NCI-H69 (cell line): ENCODE data around the gene APLP1.
A peak's percentile ranks its signal among the peaks of the same experiment; 100 is the strongest.
"Not testable (repeated sequence)": the region's sequence is repeated elsewhere in the genome, so short reads cannot be mapped to it uniquely, and the experiment has no call there.

Experiments used
- DNase-seq: peaks from one replicate; lab custom pipeline; 2025; lab: John Stamatoyannopoulos, UW

APLP1 gene

GRCh38 chr19:35868172-35868822 is at the start of gene APLP1:
Gene APLP1 (plus strand): TSS chr19:35868574. CDS start chr19:35868637, 63 bp downstream.
- DNase-seq: peak; percentile 88

GRCh38 chr19:35822579-35822978 is 45.8 kb upstream of the APLP1 start:
- DNase-seq: no peak

GRCh38 chr19:35824150-35824549 is 44.2 kb upstream of the APLP1 start:
- no peak for DNase-seq

- DNase-seq: no peak
Observed at GRCh38 chr19:35828692-35829301, 39.6 kb upstream of the APLP1 start.

GRCh38 chr19:35830986-35831385 is 37.4 kb upstream of the APLP1 start:
- DNase-seq: no peak

DNA sequence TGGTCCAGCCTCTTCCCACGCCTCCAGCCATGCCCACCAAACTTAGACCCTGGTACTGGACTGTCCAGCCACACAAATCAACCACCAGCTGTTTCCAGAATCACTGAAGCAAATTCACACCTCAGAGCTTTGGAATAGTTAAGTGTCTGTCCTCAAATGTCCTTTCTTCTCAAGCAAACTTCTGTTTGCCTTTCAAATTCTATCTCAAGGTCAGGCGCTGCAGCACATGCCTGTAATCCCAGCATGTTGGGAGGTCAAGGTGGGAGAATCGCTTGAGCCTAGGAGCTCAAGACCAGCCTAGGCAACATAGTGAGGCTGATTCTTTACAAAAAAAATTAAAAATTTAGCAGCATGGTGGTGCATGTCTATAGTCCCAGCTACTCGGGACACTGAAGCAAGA is 36.3 kb upstream of the APLP1 start:
- no peak for DNase-seq

- no peak for DNase-seq
Observed at GRCh38 chr19:35833972-35834371, 34.4 kb upstream of the APLP1 start.

DNA sequence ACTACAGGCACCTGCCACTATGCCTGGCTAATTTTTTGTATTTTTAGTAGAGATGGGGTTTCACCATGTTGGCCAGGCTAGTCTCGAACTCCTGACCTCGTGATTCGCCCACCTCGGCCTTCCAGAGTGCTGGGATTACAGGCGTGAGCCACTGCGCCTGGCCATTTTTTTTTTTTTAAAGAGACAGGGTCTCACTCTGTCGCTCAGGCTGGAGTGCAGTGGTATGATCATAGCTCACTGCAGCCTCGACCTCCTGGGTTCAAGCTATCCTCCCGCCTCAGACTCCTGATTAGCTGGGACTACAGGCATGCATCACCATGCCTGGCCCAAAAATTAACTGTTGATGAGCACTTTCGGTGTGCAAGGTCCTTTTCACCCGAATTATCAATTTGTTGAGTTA is 32.3 kb upstream of the APLP1 start:
- not testable (repeated sequence) for DNase-seq

DNA sequence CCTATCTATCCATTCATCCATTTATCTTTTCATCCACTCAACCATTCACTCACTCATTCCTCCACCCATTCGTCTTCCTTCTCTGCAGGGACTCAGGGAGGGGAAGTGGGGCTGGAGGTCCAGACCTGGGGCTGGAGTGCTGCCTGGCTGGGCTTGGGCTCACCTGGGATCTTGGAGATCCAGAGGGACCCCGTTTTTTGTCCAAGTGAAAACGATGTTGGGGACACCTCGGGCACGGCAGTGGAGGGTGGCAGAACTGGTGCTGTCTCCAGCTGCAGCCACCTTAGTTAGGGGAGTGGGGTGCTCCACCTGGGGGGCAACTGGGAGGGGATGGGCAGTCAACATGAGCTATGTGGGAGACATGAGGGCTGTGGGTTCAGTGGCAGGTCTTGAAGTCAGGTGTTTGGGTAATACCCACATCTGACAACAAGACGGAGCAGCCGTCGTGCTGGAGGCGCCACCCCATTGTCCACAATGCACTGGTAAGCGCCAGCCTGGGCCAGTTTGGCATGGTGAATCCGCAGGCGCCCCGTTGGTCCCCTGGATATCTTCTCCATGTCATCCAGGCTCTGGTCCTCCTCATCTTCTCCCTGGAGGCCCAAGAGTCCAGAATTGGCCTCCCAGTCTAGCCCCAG is 26.3 kb upstream of the APLP1 start:
- DNase-seq: no peak

DNA sequence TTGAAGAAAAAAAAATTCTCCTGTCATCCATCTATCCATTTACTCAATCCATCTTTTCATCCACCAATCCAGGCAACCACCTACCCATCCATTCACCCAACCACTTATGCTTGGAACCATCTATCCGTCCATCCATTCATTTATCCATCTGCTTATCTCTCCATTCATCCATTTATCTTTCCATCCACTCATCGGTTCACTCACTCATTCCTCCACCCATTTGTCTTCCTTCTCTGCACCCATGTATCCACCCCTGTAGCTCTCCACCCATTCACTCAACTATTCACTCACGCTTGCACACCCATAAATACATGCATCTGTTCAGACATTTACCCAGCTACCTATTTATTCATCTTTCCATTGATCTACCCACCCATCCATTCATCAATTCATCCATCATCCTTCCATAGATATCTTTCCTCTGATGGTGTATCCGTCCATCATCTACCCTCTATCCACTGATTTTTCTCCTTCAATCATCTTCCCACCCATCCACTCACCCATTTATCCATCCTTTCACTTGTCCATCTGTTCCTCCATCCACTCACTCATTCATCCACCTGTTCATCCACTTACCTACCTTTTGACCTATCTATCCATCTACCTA is 25.6 kb upstream of the APLP1 start:
- no peak for DNase-seq

DNA sequence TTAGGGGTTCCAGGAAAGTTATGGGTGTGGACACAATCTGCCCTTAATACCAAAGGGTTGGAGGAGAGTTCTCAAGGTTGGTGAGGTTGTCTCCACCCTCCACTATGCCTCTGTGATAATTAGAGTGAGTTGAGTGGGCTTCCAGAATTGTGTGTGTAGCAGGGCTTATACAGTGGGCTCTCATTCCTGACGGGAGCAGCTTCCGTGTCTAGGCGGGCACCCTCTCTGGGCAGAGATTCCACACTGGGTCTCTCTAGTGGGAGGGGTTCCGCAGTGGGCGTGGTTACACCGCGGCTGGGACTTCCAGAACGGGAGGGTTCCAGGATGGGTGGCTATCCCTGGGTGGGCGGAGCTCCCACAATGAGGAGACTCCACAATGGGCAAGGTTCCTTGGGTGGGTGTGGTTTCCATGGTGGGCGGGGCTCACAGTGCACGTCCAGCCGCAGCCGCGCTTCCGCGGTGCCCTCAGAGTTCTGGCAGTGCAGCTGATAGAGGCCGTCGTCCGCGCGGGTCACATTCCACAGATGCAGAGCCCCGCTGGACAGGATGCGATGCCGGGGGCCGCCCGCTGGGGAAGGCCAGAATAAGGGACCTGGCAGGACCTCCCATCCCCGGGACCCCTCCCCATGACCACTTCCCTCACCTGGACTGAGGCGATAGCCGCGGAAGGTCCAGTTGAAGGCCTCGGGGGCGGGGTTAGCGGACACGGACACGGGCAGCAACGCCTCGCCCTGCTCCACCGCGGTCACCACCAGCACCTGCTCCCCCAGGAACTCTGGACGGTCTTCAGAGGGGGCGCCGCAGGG is 24.5 kb upstream of the APLP1 start:
- DNase-seq: peak; percentile 15

GRCh38 chr19:35844482-35845214 is 23.7 kb upstream of the APLP1 start:
- no peak for DNase-seq

DNA sequence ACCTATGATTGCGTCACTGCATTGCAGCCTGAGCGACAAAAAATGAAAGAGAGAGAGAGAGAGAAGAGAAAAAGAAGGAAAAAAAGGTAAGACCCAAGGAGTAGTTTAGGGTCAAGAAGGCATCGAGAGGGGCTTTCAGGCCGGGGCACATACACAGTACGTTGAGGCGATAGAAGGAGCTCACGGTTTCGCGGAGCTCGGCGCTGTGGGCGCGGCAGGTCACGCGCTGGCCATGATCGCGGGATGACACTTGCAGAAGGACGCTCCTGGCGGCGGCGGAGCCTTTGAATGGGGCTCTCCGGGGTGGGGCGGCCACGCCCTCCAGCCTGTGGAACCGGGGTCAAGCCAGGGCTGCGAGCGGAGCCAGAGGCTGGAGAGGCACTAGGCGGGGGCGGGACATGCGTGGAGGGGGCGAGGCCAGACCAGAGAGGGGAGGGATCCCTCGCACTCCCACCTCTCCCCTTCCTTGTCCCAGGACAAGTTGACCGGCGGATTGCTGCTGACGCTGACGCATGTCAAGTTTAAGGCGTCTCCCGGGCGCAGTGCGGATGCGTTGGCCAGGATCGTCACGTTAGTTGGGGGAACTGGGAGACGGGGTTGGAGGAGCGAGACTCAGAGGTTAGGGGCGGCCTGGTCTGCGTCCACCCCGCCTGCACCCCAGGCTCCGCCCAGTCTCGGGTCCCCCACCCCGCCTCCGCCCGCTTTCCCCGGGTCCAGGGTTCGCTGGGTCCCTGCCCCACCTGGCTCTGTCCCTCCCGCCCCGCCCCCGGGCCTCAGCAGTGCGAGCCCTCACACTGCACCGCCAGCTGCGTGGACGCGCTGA is 22.9 kb upstream of the APLP1 start:
- peak; percentile 66 for DNase-seq

DNA sequence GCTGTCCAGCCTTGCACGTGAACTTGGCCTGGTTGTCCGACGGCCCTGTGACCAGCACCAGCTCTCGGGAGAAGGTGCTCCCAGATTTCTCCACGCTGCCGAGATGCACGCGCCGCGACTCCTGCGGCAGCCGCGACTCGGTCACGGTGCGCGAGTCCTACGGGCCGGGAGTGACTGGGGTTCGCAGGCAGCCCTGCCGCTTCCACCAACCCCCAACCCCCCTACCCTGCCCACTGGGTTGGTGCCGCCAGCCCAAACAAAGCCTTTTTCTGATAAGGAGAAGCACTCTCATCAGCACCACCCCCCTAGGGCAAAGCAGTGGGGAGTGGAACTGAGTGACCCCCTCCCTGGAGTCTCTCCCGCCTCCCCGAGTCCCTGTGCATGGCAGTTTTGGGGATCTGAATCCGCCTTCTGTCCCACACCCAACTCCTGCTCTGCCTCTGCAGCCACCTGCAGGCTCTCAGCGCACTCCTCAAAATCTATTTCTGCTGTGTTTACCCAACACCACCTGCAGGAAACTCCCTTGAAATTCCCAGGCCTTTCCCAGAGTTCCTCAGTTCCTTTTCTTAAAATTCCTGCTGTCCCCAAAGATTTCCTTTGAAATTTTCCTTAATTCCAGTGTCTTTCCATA is 22.2 kb upstream of the APLP1 start:
- DNase-seq: peak; percentile 63

GRCh38 chr19:35847911-35848310 is 20.5 kb upstream of the APLP1 start:
- DNase-seq: no peak

DNA sequence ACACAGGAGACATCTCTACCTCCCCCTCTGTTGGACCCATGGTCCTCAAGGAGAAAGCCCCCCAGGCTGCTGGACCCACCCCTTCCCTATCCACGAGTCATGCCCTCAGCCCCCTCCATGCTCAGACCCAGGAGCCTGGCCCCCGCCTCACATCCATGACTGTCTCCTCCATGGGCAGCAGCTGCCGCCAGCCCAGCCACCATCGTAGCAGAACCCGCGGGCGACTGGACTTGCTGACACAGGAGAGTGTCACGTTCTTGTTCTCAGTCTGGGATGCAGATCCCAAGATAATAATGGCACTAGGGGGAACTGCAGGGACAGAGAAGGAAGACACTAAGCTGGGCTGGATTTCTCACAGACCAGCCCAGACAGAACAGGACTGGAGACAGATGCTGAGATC is 19.9 kb upstream of the APLP1 start:
- DNase-seq: no peak

GRCh38 chr19:35848919-35849505 is 19.4 kb upstream of the APLP1 start:
- no peak for DNase-seq

GRCh38 chr19:35851213-35852028 is 17.0 kb upstream of the APLP1 start:
- peak; percentile 52 for DNase-seq
